ENCODE data around the gene BTBD17. TPM values are rescaled to one million over a fixed set of nuclear protein-coding genes. Genes with fewer than 3 reads are reported as not detected.

The BTBD17 gene
- total and polyA plus RNA-seq, 10 of the 15 experiments (the other 5 are each of a cell fraction or from before 2014, with no cell fraction given): not detected

DNA sequence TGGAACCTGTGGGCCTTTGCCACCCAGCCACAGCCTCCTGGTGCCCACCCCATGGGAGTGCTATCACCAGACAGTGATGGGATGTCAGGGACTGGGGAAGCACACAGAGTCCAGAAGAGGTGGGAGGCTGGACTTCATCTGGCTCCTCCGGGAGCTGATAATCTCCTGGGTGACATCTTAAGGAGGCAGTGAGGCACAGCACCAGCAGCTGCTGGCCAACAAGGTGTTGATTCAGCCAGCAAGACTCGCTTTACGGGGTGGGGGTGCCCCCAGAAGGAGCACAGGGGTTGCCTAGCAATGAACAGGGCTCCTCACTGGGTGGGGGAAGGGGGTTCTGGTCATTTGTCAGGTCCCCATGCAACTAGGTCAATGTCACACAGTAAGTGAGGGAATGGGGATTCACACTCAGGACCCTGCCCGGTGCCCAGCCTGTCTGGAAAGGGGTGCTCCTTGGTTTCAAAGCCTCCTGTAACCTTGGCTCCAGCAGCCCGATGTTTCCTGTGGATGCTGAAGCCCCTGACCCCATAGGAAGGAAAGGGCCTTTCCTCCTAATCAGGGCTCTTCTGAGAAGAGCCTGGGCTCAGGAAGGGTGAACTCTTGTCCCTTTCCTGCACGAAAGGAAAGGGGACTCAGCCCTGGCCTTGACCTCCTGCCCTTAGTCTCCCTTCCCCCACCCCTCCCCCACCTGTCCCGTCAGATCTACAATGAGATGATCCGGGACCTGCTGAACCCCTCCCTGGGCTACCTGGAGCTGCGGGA, 18.0 kb downstream of the BTBD17 start:
- Histone ChIP-seq H3K9me3 (replicated peaks; ENCODE audit: control insufficient read depth, insufficient read depth, low read length) (no peaks in the 10 kb centered on the region), H3K4me3 (no peak overlapping the region), H3K4me2 (ENCODE audit: control insufficient read depth, insufficient read depth) (no peak overlapping the region), H3K79me2 (ENCODE audit: control insufficient read depth, insufficient read depth, low read length) (no peaks in the 10 kb centered on the region), H3K27ac (ENCODE audit: control insufficient read depth, insufficient read depth) (no peak overlapping the region), H3K36me3 (ENCODE audit: control insufficient read depth in 2 of 2, insufficient read depth in 2 of 2, low read length in 1 of 2) (no peaks in the 10 kb centered on the region), H4K20me1 (ENCODE audit: control insufficient read depth, insufficient read depth) (no peaks in the 10 kb centered on the region), H2AFZ (ENCODE audit: control insufficient read depth, low read depth, low read length) (no peak overlapping the region), H3K4me1 (ENCODE audit: control insufficient read depth, insufficient read depth, low read length) (no peaks in the 10 kb centered on the region), H3K27me3 (replicated peaks in 1 of 2; ENCODE audit: control insufficient read depth in 2 of 2, insufficient read depth in 2 of 2, low read length in 1 of 2) (no peaks in the 10 kb centered on the region; a peak in 2 of 4 replicates), H3K9ac (ENCODE audit: control insufficient read depth, insufficient read depth, low read length) (no peak overlapping the region)
- no peak for TF ChIP-seq MYB (IDR thresholded peaks at IDR 0.05; ENCODE audit: borderline replicate concordance, low read depth, low read length)
- no peak for TF ChIP-seq JUNB (IDR thresholded peaks at IDR 0.05)
- TF ChIP-seq STAT3 (IDR thresholded peaks at IDR 0.05; ENCODE audit: low read depth, low read length): no peak
- TF ChIP-seq SMC3 (IDR thresholded peaks at IDR 0.05; ENCODE audit: borderline replicate concordance, low read length): no peak
- no peak for TF ChIP-seq ETV6 (conservative IDR thresholded peaks at IDR 0.05 in 1 of 2, IDR thresholded peaks at IDR 0.05 in 1 of 2; ENCODE audit: borderline replicate concordance in 1 of 2, low read depth in 1 of 2)
- no peak for TF ChIP-seq YBX1 (IDR thresholded peaks at IDR 0.05)
- no peak for TF ChIP-seq MEF2B (IDR thresholded peaks at IDR 0.05; ENCODE audit: partially characterized antibody, poor library complexity, severe bottlenecking)
- no peak for TF ChIP-seq ESRRA (IDR thresholded peaks at IDR 0.05; ENCODE audit: low read length)
- TF ChIP-seq, protein P1, sequence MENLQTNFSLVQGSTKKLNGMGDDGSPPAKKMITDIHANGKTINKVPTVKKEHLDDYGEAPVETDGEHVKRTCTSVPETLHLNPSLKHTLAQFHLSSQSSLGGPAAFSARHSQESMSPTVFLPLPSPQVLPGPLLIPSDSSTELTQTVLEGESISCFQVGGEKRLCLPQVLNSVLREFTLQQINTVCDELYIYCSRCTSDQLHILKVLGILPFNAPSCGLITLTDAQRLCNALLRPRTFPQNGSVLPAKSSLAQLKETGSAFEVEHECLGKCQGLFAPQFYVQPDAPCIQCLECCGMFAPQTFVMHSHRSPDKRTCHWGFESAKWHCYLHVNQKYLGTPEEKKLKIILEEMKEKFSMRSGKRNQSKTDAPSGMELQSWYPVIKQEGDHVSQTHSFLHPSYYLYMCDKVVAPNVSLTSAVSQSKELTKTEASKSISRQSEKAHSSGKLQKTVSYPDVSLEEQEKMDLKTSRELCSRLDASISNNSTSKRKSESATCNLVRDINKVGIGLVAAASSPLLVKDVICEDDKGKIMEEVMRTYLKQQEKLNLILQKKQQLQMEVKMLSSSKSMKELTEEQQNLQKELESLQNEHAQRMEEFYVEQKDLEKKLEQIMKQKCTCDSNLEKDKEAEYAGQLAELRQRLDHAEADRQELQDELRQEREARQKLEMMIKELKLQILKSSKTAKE (IDR thresholded peaks at IDR 0.05; ENCODE audit: low read depth, poor library complexity, severe bottlenecking): no peak
- TF ChIP-seq, protein P2, sequence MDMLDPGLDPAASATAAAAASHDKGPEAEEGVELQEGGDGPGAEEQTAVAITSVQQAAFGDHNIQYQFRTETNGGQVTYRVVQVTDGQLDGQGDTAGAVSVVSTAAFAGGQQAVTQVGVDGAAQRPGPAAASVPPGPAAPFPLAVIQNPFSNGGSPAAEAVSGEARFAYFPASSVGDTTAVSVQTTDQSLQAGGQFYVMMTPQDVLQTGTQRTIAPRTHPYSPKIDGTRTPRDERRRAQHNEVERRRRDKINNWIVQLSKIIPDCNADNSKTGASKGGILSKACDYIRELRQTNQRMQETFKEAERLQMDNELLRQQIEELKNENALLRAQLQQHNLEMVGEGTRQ (IDR thresholded peaks at IDR 0.05; ENCODE audit: borderline replicate concordance, low read depth, low read length): no peak
- no peak for TF ChIP-seq CEBPB (IDR thresholded peaks at IDR 0.05; ENCODE audit: borderline replicate concordance in 1 of 2, low read depth in 2 of 2, low read length in 2 of 2)
- no peak for TF ChIP-seq RFX5 (IDR thresholded peaks at IDR 0.05; ENCODE audit: low read depth, low read length)
- no peak for TF ChIP-seq RCOR1 (conservative IDR thresholded peaks at IDR 0.05; ENCODE audit: low read depth, low read length)
- TF ChIP-seq, protein P3, sequence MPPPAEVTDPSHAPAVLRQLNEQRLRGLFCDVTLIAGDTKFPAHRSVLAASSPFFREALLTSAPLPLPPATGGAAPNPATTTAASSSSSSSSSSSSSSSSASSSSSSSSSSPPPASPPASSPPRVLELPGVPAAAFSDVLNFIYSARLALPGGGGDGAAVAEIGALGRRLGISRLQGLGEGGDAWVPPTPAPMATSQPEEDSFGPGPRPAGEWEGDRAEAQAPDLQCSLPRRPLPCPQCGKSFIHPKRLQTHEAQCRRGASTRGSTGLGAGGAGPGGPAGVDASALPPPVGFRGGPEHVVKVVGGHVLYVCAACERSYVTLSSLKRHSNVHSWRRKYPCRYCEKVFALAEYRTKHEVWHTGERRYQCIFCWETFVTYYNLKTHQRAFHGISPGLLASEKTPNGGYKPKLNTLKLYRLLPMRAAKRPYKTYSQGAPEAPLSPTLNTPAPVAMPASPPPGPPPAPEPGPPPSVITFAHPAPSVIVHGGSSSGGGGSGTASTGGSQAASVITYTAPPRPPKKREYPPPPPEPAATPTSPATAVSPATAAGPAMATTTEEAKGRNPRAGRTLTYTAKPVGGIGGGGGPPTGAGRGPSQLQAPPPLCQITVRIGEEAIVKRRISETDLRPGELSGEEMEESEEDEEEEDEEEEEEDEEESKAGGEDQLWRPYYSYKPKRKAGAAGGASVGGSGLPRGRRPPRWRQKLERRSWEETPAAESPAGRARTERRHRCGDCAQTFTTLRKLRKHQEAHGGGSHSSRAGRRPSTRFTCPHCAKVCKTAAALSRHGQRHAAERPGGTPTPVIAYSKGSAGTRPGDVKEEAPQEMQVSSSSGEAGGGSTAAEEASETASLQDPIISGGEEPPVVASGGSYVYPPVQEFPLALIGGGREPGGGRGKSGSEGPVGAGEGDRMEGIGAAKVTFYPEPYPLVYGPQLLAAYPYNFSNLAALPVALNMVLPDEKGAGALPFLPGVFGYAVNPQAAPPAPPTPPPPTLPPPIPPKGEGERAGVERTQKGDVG (CRISPR knock-in tag; IDR thresholded peaks at IDR 0.05): no peak
- DNase-seq (ENCODE audit: low read depth, low spot score): no peak
- ChIA-PET RAD21 (ENCODE audit: unreplicated experiment) (no interaction called here), CTCF (interaction anchor here (0.5 kb wide), 1 partner anchor 115 kb away, joined by 3 read pairs; no protein-coding TSS in a partner anchor), SMC1A (ENCODE audit: uncharacterized antibody, unreplicated experiment) (no interaction called here), POLR2A (interaction anchor here (0.6 kb wide), 1 partner anchor 231 kb away, joined by 3 read pairs; no protein-coding TSS in a partner anchor)
- no peak for ATAC-seq
- intact Hi-C loops (cut with micrococcal nuclease; ENCODE audit: unreplicated experiment): no loop called here
- in situ Hi-C loops (cut with MboI): no loop called here
- WGBS (ENCODE audit: insufficient coverage, insufficient replicate concordance, low lambda C conversion rate, missing lambda C conversion rate): 14% methylated on average over 7 of the region's 9 CpGs
- no peak for FAIRE-seq
- no TSS peak for BruUV-seq (replicated peaks)

Data from GM12878 (cell line).